Lower leg skin (tissue), 4 donors: ENCODE data around the gene HOXA5. TPM values are rescaled to one million over a fixed set of nuclear protein-coding genes. Genes with fewer than 3 reads are reported as not detected.
A peak's percentile ranks its signal among the peaks of the same experiment; 100 is the strongest.

ENCODE experiments used
- DNase-seq, 2 donors: peaks; one replicate each; pipeline ENCODE4 v3.0.0-alpha.2; 2019; ENCODE audit warnings: low spot score in 2 of 2
- H3K4me3 ChIP-seq: fragments of 200-600 bp; sonication (generic); 2 replicates; pipeline ENCODE4 v1.5.1; 2017; ENCODE audit warnings: mild to moderate bottlenecking, low read depth; ENCODE audit not compliant: poor library complexity, severe bottlenecking
- CTCF ChIP-seq, 3 donors: fragments of 450-650 bp; IDR thresholded peaks; one replicate each; pipeline ENCODE4 v1.5.1; 2016; ENCODE audit warnings: antibody characterized with exemption in 3 of 3, mild to moderate bottlenecking in 3 of 3, moderate library complexity in 2 of 3
- POLR2A ChIP-seq, 2 donors: fragments of 450-650 bp; IDR thresholded peaks; one replicate each; pipeline ENCODE4 v1.6.1; 2016 to 2017; ENCODE audit warnings: antibody characterized with exemption in 2 of 2, mild to moderate bottlenecking in 1 of 2, moderate library complexity in 1 of 2
- WGBS, 2 donors: methylation state at CpG; one replicate each; pipeline ENCODE4 v1.1.5; 2018; 5-methylcytosine and 5-hydroxymethylcytosine counted together
- intact Hi-C: fragments of 100-400 bp; cut with DNase I; formaldehyde crosslinking; loops from one replicate; pipeline ENCODE4 v1.15.0; 2023; ENCODE audit warnings: low total_unique reads
- total RNA-seq, 4 donors: library from RNA; depleted of rRNA; stranded (reverse); fragments of >200 nt; gene quantifications; one replicate each; pipeline ENCODE4 v1.1.0, GENCODE V29; 2016

HOXA5 gene
- total RNA-seq, 4 donors from 2014 or later, result 5.1 to 15.1 (median 6.1) TPM

GRCh38 chr7:27148756-27149641, 5.5 kb upstream of the HOXA5 start:
- 28 to 43% methylated on average over 25 to 30 of the region's 30 CpGs for WGBS, 2 donors
- H3K4me3 ChIP-seq, result peak overlapping the region; percentile 13
- DNase-seq, result peak in 1 of 2 donors; percentile 83
- no peak for TF ChIP-seq POLR2A (IDR thresholded peaks at IDR 0.05)
- no peak for TF ChIP-seq CTCF (IDR thresholded peaks at IDR 0.05)
- intact Hi-C loops, result no loop called here

- intact Hi-C loops, result no loop called here
- no peak for TF ChIP-seq POLR2A (IDR thresholded peaks at IDR 0.05)
- TF ChIP-seq CTCF (IDR thresholded peaks at IDR 0.05), result no peak
- peak overlapping the region; percentile 13 for H3K4me3 ChIP-seq
- DNase-seq, result peak; percentile 33 to 85
- WGBS, 2 donors, result 15 to 19% methylated on average over 21 to 28 of the region's 28 CpGs
Observed at GRCh38 chr7:27148031-27148755, 4.7 kb upstream of the HOXA5 start.

GRCh38 chr7:27147199-27148030, 3.9 kb upstream of the HOXA5 start, which contains the start of gene HOXA6:
Gene HOXA6 (minus strand): TSS chr7:27147774. CDS start chr7:27147749, 25 bp downstream.
- 24 to 25% methylated on average over 42 to 44 of the region's 63 CpGs for WGBS, 2 donors
- TF ChIP-seq CTCF (IDR thresholded peaks at IDR 0.05), result no peak
- no peak for TF ChIP-seq POLR2A (IDR thresholded peaks at IDR 0.05)
- intact Hi-C loops, result no loop called here
- peak; percentile 74 to 92 for DNase-seq
- H3K4me3 ChIP-seq, result peak within 1 kb of the TSS; percentile 13

GRCh38 chr7:27146491-27147198, 3.2 kb upstream of the HOXA5 start:
- intact Hi-C loops, result no loop called here
- peak in 1 of 2 donors; percentile 78 for DNase-seq
- WGBS, 2 donors, result 69 to 82% methylated on average over 5 of the region's 5 CpGs
- no peak for TF ChIP-seq POLR2A (IDR thresholded peaks at IDR 0.05)
- no peak for TF ChIP-seq CTCF (IDR thresholded peaks at IDR 0.05)
- H3K4me3 ChIP-seq, result no peak overlapping the region

- no peak overlapping the region for H3K4me3 ChIP-seq
- WGBS, 2 donors, result 69 to 87% methylated on average over 6 to 11 of the region's 11 CpGs
Observed at GRCh38 chr7:27145914-27146412, 2.5 kb upstream of the HOXA5 start.

More at GRCh38 chr7:27145914-27146412, 2.5 kb upstream of the HOXA5 start:
- DNase-seq, result no peak
- TF ChIP-seq CTCF (IDR thresholded peaks at IDR 0.05) (no peak), POLR2A (IDR thresholded peaks at IDR 0.05) (no peak)
- intact Hi-C loops, result no loop called here
